Mesothelial cell of epicardium (in vitro differentiated cells): ENCODE results near the gene IL36G. TPM values are rescaled to one million over a fixed set of nuclear protein-coding genes. Genes with fewer than 3 reads are reported as not detected.
A peak's percentile ranks its signal among the peaks of the same experiment; 100 is the strongest.

Experiments used
- DNase-seq, 2 experiments: peaks; one replicate each; pipeline ENCODE4 v3.0.0; 2021; ENCODE audit warnings: low spot score in 2 of 2; ENCODE audit not compliant: unreplicated experiment in 2 of 2
- H3K27ac Mint-ChIP-seq: 2 replicates; pipeline ENCODE4 v1.8.0; 2021; ENCODE audit warnings: mixed read lengths
- H3K27me3 Mint-ChIP-seq: 2 replicates; pipeline ENCODE4 v1.8.0; 2021; ENCODE audit warnings: low read depth, mixed read lengths
- H3K36me3 Mint-ChIP-seq: 2 replicates; pipeline ENCODE4 v1.8.0; 2021; ENCODE audit warnings: mixed read lengths
- H3K4me1 Mint-ChIP-seq: 2 replicates; pipeline ENCODE4 v1.8.0; 2021; ENCODE audit warnings: mixed read lengths
- H3K4me3 Mint-ChIP-seq: 2 replicates; pipeline ENCODE4 v1.8.0; 2021; ENCODE audit warnings: mild to moderate bottlenecking, moderate library complexity, mixed read lengths
- H3K9me3 Mint-ChIP-seq: 2 replicates; pipeline ENCODE4 v1.8.0; 2021; ENCODE audit warnings: mixed read lengths
- CTCF ChIP-seq: fragments of 200-600 bp; sonication (generic); IDR thresholded peaks from one replicate; pipeline ENCODE4 v1.5.0; 2021; ENCODE audit warnings: antibody characterized with exemption; ENCODE audit not compliant: unreplicated experiment
- total RNA-seq: library from RNA; stranded (reverse); gene quantifications from 3 replicates; pipeline ENCODE4 v1.2.1, GENCODE V29; 2021

The IL36G gene
- total RNA-seq, 1 donor from 2014 or later, result not detected

- no peak overlapping the region for H3K4me3 Mint-ChIP-seq
- H3K9me3 Mint-ChIP-seq, result no peaks in the 10 kb centered on the region
- TF ChIP-seq CTCF, result no peak
- no peak overlapping the region for H3K27ac Mint-ChIP-seq
- peaks cover 36% of the 10 kb centered on the region for H3K27me3 Mint-ChIP-seq
- no peak for DNase-seq
- H3K4me1 Mint-ChIP-seq, result no peaks in the 10 kb centered on the region
- H3K36me3 Mint-ChIP-seq, result no peaks in the 10 kb centered on the region
These were observed 36.8 kb upstream of the IL36G start for GRCh38 chr2:112940859-112941625.

DNA sequence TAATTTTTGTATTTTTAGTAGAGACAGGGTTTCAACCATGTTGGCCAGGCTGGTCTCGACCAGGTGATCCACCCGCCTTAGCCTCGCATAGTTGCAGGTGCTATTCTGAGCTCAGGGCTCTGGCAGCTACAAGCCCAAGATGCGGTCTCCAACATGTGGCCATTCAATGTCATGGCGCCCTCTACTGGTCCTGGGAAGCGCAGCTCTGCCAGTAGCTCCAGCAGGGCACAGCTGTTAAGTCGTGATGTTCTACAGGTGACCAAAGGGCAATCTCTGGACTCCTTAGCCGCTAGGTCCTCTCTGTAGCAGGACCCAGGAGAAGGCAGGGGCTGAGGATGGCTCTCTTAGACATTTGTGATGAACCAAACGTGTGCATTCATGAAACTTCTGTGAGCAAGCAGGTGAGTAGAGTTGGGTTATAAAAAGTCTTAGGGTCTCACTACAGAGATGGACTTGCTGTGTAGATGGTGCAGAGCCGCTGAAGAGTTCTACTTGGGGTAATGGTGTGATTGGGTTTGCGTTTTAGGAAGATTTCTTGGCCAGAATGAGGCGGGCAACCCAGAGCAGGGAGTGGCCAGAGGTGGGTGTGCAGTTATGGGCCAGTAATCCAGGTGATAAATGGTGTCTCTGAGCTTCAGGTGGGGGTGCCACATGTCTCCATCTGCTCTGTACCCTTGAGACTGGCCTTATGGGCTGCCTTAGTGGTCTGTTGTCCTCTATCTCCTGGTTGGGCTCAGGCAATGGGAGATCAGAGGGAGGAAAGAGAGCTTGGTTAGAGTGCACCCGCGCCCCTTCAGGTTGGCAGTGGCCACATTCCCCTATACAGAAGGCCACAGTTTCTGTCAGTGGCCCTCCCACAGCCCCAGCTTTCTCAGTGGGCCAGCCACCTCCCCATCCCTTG is 35.8 kb upstream of the IL36G start:
- Mint-ChIP-seq H3K27ac (no peak overlapping the region), H3K9me3 (no peaks in the 10 kb centered on the region), H3K4me3 (no peak overlapping the region), H3K36me3 (no peaks in the 10 kb centered on the region), H3K27me3 (peaks cover 31% of the 10 kb centered on the region), H3K4me1 (no peaks in the 10 kb centered on the region)
- DNase-seq, result peak; percentile 67 to 84
- peak; percentile 64 for TF ChIP-seq CTCF

DNA sequence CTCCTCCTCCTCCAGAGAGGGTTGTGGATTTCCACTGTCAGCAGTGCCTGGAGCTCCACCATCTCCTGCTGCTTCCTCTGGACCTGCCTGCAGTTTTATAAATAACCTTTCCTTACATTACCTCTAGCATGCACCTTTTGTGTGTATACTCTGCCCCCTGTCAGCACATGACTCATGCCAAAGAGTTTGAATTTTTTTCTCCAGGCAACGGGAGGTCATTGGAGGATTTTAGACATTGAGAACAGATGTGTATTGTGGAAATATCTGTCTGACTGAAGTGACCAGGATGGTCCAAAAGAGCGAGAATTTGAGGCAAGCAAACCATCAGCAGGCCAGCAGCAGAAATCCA is 35.2 kb upstream of the IL36G start:
- no peak for DNase-seq
- Mint-ChIP-seq H3K27me3 (peaks cover 25% of the 10 kb centered on the region), H3K4me1 (no peaks in the 10 kb centered on the region), H3K36me3 (no peaks in the 10 kb centered on the region), H3K9me3 (no peaks in the 10 kb centered on the region), H3K27ac (no peak overlapping the region), H3K4me3 (no peak overlapping the region)
- TF ChIP-seq CTCF, result no peak

DNA sequence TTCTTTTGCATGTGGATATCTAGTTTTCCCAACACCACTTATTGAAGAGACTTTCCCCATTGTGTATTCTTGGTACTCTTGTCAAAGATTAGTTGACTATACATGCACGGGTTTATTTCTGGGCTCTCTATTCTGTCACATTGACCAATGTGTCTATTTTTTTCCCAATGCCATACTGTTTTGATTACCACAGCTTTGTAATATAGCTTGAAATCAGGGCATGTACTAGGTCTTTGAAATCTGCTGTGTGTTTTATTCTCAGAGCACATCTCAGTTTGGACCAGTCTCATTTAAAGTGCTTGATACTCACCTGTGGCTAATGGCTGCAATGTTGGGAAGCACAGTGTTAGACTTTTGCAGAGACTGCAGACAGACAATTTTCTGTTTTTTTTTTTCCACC is 32.8 kb upstream of the IL36G start:
- Mint-ChIP-seq H3K4me3 (no peak overlapping the region), H3K36me3 (no peaks in the 10 kb centered on the region), H3K9me3 (no peaks in the 10 kb centered on the region), H3K27me3 (peaks cover 22% of the 10 kb centered on the region), H3K27ac (no peak overlapping the region), H3K4me1 (no peaks in the 10 kb centered on the region)
- no peak for DNase-seq
- TF ChIP-seq CTCF, result no peak

DNA sequence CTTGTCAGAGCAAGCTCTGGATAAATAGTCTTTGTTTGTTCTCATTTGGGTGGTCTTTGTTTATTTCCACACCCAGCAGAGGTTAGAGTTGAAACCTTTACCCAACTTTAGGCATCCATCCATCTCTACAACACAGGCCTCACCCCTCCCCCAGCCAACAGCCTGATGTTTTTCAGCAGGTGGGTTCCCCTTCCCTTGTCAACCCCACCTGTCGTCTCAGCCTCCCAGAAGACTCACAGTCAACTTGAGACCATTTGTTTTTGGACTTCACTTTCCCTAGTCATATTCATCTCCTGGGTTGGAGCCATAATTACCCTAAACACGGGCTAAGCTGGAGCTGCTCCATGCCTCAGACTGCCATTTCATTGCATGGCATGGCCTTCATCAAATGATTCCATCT is 31.7 kb upstream of the IL36G start:
- DNase-seq, result no peak
- Mint-ChIP-seq H3K36me3 (no peaks in the 10 kb centered on the region), H3K4me3 (no peak overlapping the region), H3K4me1 (no peaks in the 10 kb centered on the region), H3K27ac (no peak overlapping the region), H3K9me3 (no peaks in the 10 kb centered on the region), H3K27me3 (peaks cover 25% of the 10 kb centered on the region)
- TF ChIP-seq CTCF, result no peak
